ENCODE measurements around the gene PTPN5.
"Not testable (repeated sequence)": the region's sequence is repeated elsewhere in the genome, so short reads cannot be mapped to it uniquely, and the experiment has no call there.

PTPN5 gene

GRCh38 chr11:18791207-18791968 lies at the start of gene PTPN5:
PTPN5 (minus strand) TSS chr11:18791798; CDS start chr11:18771958, 19,840 bp downstream.
- DNase-seq, result no peak

- DNase-seq, result no peak
Measured at GRCh38 chr11:18836417-18836816, 44.8 kb upstream of the PTPN5 start.

- no peak for DNase-seq
Measured at GRCh38 chr11:18834754-18835466, 43.3 kb upstream of the PTPN5 start.

- not testable (repeated sequence) for DNase-seq
Measured at GRCh38 chr11:18820160-18820559, 28.6 kb upstream of the PTPN5 start.

GRCh38 chr11:18804199-18804999 lies 12.8 kb upstream of the PTPN5 start:
- no peak for DNase-seq

- peak; percentile 6 for DNase-seq
Measured at GRCh38 chr11:18802381-18803257, 11.0 kb upstream of the PTPN5 start.

- no peak for DNase-seq
Measured at GRCh38 chr11:18798799-18799469, 7.3 kb upstream of the PTPN5 start.

- no peak for DNase-seq
Measured at GRCh38 chr11:18794956-18795355, 3.4 kb upstream of the PTPN5 start.

GRCh38 chr11:18792827-18793226 lies 1.2 kb upstream of the PTPN5 start:
- no peak for DNase-seq

- DNase-seq, result no peak
Measured at GRCh38 chr11:18791969-18792628, 501 bp upstream of the PTPN5 start.

- DNase-seq, result no peak
Measured at GRCh38 chr11:18790883-18791206, 753 bp downstream of the PTPN5 start.

GRCh38 chr11:18789942-18790341 lies 1.7 kb downstream of the PTPN5 start:
- DNase-seq, result no peak

GRCh38 chr11:18785411-18785810 lies 6.2 kb downstream of the PTPN5 start:
- no peak for DNase-seq

- DNase-seq, result no peak
Measured at GRCh38 chr11:18780896-18781295, 10.7 kb downstream of the PTPN5 start.

GRCh38 chr11:18780329-18780728 lies 11.3 kb downstream of the PTPN5 start:
- no peak for DNase-seq

GRCh38 chr11:18778468-18778867 lies 13.1 kb downstream of the PTPN5 start:
- no peak for DNase-seq

GRCh38 chr11:18776324-18776723 lies 15.3 kb downstream of the PTPN5 start:
- DNase-seq, result no peak

- no peak for DNase-seq
Measured at GRCh38 chr11:18775492-18776292, 15.9 kb downstream of the PTPN5 start.

- DNase-seq, result no peak
Measured at GRCh38 chr11:18774801-18775200, 16.8 kb downstream of the PTPN5 start.

GRCh38 chr11:18773681-18774080 lies 17.9 kb downstream of the PTPN5 start:
- no peak for DNase-seq

- DNase-seq, result no peak
Measured at GRCh38 chr11:18773104-18773503, 18.5 kb downstream of the PTPN5 start.

Measured in NCI-H1694 treated with DMSO at 0.1 percent for 48 hours (cell line).